Gastrocnemius medialis (tissue), 4 donors: Measurements from ENCODE around the gene SLC1A2.

ENCODE experiments used
- POLR2A ChIP-seq, 2 donors: fragments of 450-650 bp; IDR thresholded peaks; one replicate each; pipeline ENCODE4 v1.6.1; 2017; ENCODE audit warnings: antibody characterized with exemption in 2 of 2, mild to moderate bottlenecking in 2 of 2, moderate library complexity in 2 of 2
- TF ChIP-seq, protein P1 (sequence below), 5 experiments: fragments of 450-650 bp in 3 of 5; fragments of 200-600 bp in 2 of 5; sonication (generic) in 2 of 5; IDR thresholded peaks in 4 of 5; conservative IDR thresholded peaks in 1 of 5; 1 replicate in 4 of 5; 2 replicates in 1 of 5; pipeline ENCODE4 v1.5.1; 2016 to 2019; ENCODE audit warnings: antibody characterized with exemption in 5 of 5, mild to moderate bottlenecking in 3 of 5, moderate library complexity in 3 of 5

- TF ChIP-seq, protein P1, sequence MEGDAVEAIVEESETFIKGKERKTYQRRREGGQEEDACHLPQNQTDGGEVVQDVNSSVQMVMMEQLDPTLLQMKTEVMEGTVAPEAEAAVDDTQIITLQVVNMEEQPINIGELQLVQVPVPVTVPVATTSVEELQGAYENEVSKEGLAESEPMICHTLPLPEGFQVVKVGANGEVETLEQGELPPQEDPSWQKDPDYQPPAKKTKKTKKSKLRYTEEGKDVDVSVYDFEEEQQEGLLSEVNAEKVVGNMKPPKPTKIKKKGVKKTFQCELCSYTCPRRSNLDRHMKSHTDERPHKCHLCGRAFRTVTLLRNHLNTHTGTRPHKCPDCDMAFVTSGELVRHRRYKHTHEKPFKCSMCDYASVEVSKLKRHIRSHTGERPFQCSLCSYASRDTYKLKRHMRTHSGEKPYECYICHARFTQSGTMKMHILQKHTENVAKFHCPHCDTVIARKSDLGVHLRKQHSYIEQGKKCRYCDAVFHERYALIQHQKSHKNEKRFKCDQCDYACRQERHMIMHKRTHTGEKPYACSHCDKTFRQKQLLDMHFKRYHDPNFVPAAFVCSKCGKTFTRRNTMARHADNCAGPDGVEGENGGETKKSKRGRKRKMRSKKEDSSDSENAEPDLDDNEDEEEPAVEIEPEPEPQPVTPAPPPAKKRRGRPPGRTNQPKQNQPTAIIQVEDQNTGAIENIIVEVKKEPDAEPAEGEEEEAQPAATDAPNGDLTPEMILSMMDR (IDR thresholded peaks at IDR 0.05 in 4 of 5, conservative IDR thresholded peaks at IDR 0.05 in 1 of 5), result no peak
- TF ChIP-seq POLR2A (IDR thresholded peaks at IDR 0.05), result no peak
Observed at GRCh38 chr11:35347921-35348331, 71.4 kb downstream of the SLC1A2 start.
